Panc1 (cell line): ENCODE measurements around the gene RBMS3. TPM values are rescaled to one million over a fixed set of nuclear protein-coding genes. Genes with fewer than 3 reads are reported as not detected.

Source experiments
- ATAC-seq: fragments of 200-7000 bp; cut with Tn5 transposase; 2 replicates; pipeline ENCODE4 v1.9.1; 2020; ENCODE audit warnings: mild to moderate bottlenecking, moderate library complexity
- BruUV-seq: library from RNA; stranded (reverse); fragments of 400-500 nt; replicated peaks from 2 replicates; lab custom pipeline; 2021; lab: Mats Ljungman, UMichigan
- CTCF ChIA-PET: fragments of 300-600 bp; sonication (Branson Sonifier 250); formaldehyde crosslinking; loops from one replicate; lab custom pipeline; 2022; ENCODE audit warnings: antibody characterized with exemption; lab: Charles Lee
- POLR2A ChIA-PET: fragments of 300-600 bp; sonication (Branson Sonifier 250); formaldehyde crosslinking; loops from one replicate; lab custom pipeline; 2022; ENCODE audit warnings: antibody characterized with exemption; lab: Charles Lee
- DNase-seq: peaks from one replicate; pipeline ENCODE4 v3.0.0-alpha.2; 2010; ENCODE audit warnings: low read depth, low spot score
- H3K27ac ChIP-seq: 2 replicates; pipeline ENCODE4 v1.5.1; 2011; ENCODE audit warnings: mild to moderate bottlenecking, low read length, inconsistent platforms
- H3K27me3 ChIP-seq: fragments of 200-500 bp; sonication (Bioruptor generic); 2 replicates; pipeline ENCODE4 v1.6.0; 2014; ENCODE audit warnings: low read length, inconsistent platforms; ENCODE audit not compliant: control insufficient read depth, insufficient read depth
- H3K36me3 ChIP-seq: fragments of 200-500 bp; sonication (Bioruptor generic); 2 replicates; pipeline ENCODE4 v1.5.1; 2014; ENCODE audit warnings: inconsistent platforms, mild to moderate bottlenecking, low read length, moderate library complexity; ENCODE audit not compliant: control insufficient read depth, insufficient read depth
- H3K4me1 ChIP-seq: 2 replicates; pipeline ENCODE4 v1.5.1; 2011; ENCODE audit warnings: inconsistent platforms, mild to moderate bottlenecking, low read length, moderate library complexity; ENCODE audit not compliant: control insufficient read depth, insufficient read depth
- H3K4me3 ChIP-seq, 2 experiments: 2 replicates each; pipeline ENCODE4 v1.5.1; 2011 to 2012; ENCODE audit warnings: low read depth in 2 of 2, low read length in 2 of 2, mild to moderate bottlenecking in 2 of 2, inconsistent platforms in 1 of 2, moderate library complexity in 1 of 2
- H3K9me3 ChIP-seq: fragments of 200-500 bp; sonication (Bioruptor generic); 2 replicates; pipeline ENCODE4 v1.5.1; 2014; ENCODE audit warnings: low read depth, mild to moderate bottlenecking, inconsistent platforms, low read length, moderate library complexity; ENCODE audit not compliant: control insufficient read depth, insufficient read depth
- POLR2AphosphoS5 ChIP-seq: IDR thresholded peaks from 2 replicates; pipeline ENCODE4 v1.6.1; 2012; ENCODE audit warnings: mild to moderate bottlenecking, low read depth, low read length, moderate library complexity
- SIN3A ChIP-seq: IDR thresholded peaks from 2 replicates; pipeline ENCODE4 v1.6.1; 2012; ENCODE audit warnings: low read depth, mild to moderate bottlenecking, low read length, moderate library complexity, borderline replicate concordance; ENCODE audit not compliant: insufficient read depth
- TCF7L2 ChIP-seq: IDR thresholded peaks from 2 replicates; pipeline ENCODE4 v1.6.1; 2011; ENCODE audit warnings: mild to moderate bottlenecking, low read depth, low read length, inconsistent platforms
- in situ Hi-C: cut with HindIII; loops from 2 replicates; pipeline ENCODE4 v1.10.0; 2016; ENCODE audit warnings: low sequenced_read_pairs, low pct_unique_long_range_greater_than_20kb
- intact Hi-C: fragments of 100-400 bp; cut with micrococcal nuclease; formaldehyde crosslinking; loops from one replicate; pipeline ENCODE4 v1.10.0; 2022; ENCODE audit not compliant: unreplicated experiment
- total RNA-seq: library from RNA; stranded (reverse); gene quantifications from one replicate; pipeline ENCODE4 v1.2.1, GENCODE V29; 2021; ENCODE audit not compliant: unreplicated experiment
- TF ChIP-seq, protein P1 (sequence below), 2 experiments: IDR thresholded peaks; 2 replicates each; pipeline ENCODE4 v1.6.1; 2011 to 2012; ENCODE audit warnings: low read depth in 2 of 2, control low read depth in 1 of 2, low read length in 1 of 2, mild to moderate bottlenecking in 1 of 2, moderate library complexity in 1 of 2; ENCODE audit not compliant: insufficient read depth in 1 of 2
- TF ChIP-seq, protein P2 (sequence below): fragments of 450-650 bp; IDR thresholded peaks from 2 replicates; pipeline ENCODE4 v1.5.1; 2017; ENCODE audit warnings: mild to moderate bottlenecking

The RBMS3 gene
- total RNA-seq, 1 experiment from 2014 or later, result 1.1 TPM

DNA sequence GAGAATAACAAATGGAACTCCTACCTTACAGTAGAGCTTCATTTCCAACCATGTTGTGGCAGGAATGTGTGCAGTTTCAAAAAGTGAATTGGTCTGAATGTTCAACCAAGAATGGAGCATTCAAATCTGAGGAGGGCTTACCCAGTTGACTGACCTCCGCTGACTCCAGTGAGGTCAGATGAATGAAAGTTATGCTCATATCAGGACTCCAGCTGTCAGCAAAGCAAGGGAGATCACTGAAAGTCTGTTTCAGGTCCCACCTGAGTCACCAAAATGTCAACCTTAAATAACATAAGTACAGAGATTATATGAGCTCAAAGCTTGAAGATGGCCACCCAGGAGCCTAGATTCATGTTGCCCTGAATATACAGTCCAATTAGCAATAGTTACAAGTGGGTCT lies 473.5 kb downstream of the RBMS3 start:
- ATAC-seq (no peak), DNase-seq (no peak)
- Histone ChIP-seq H3K9me3 (no peaks in the 10 kb centered on the region), H3K4me3 (no peak overlapping the region), H3K27me3 (no peaks in the 10 kb centered on the region), H3K27ac (no peak overlapping the region), H3K36me3 (no peaks in the 10 kb centered on the region), H3K4me1 (no peaks in the 10 kb centered on the region)
- POLR2A ChIA-PET, result no interaction called here
- no peak for TF ChIP-seq POLR2AphosphoS5
- TF ChIP-seq, protein P1, sequence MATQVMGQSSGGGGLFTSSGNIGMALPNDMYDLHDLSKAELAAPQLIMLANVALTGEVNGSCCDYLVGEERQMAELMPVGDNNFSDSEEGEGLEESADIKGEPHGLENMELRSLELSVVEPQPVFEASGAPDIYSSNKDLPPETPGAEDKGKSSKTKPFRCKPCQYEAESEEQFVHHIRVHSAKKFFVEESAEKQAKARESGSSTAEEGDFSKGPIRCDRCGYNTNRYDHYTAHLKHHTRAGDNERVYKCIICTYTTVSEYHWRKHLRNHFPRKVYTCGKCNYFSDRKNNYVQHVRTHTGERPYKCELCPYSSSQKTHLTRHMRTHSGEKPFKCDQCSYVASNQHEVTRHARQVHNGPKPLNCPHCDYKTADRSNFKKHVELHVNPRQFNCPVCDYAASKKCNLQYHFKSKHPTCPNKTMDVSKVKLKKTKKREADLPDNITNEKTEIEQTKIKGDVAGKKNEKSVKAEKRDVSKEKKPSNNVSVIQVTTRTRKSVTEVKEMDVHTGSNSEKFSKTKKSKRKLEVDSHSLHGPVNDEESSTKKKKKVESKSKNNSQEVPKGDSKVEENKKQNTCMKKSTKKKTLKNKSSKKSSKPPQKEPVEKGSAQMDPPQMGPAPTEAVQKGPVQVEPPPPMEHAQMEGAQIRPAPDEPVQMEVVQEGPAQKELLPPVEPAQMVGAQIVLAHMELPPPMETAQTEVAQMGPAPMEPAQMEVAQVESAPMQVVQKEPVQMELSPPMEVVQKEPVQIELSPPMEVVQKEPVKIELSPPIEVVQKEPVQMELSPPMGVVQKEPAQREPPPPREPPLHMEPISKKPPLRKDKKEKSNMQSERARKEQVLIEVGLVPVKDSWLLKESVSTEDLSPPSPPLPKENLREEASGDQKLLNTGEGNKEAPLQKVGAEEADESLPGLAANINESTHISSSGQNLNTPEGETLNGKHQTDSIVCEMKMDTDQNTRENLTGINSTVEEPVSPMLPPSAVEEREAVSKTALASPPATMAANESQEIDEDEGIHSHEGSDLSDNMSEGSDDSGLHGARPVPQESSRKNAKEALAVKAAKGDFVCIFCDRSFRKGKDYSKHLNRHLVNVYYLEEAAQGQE (IDR thresholded peaks at IDR 0.05; ENCODE audit: insufficient read depth in 1 of 2, low read depth in 2 of 2, low read length in 1 of 2), result no peak
- TF ChIP-seq SIN3A, result no peak
- TF ChIP-seq, protein P2, sequence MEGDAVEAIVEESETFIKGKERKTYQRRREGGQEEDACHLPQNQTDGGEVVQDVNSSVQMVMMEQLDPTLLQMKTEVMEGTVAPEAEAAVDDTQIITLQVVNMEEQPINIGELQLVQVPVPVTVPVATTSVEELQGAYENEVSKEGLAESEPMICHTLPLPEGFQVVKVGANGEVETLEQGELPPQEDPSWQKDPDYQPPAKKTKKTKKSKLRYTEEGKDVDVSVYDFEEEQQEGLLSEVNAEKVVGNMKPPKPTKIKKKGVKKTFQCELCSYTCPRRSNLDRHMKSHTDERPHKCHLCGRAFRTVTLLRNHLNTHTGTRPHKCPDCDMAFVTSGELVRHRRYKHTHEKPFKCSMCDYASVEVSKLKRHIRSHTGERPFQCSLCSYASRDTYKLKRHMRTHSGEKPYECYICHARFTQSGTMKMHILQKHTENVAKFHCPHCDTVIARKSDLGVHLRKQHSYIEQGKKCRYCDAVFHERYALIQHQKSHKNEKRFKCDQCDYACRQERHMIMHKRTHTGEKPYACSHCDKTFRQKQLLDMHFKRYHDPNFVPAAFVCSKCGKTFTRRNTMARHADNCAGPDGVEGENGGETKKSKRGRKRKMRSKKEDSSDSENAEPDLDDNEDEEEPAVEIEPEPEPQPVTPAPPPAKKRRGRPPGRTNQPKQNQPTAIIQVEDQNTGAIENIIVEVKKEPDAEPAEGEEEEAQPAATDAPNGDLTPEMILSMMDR, result no peak
- TF ChIP-seq TCF7L2, result no peak
- in situ Hi-C loops, result no loop called here
- no TSS peak for BruUV-seq
- intact Hi-C loops, result no loop called here
- CTCF ChIA-PET, result no interaction called here

DNA sequence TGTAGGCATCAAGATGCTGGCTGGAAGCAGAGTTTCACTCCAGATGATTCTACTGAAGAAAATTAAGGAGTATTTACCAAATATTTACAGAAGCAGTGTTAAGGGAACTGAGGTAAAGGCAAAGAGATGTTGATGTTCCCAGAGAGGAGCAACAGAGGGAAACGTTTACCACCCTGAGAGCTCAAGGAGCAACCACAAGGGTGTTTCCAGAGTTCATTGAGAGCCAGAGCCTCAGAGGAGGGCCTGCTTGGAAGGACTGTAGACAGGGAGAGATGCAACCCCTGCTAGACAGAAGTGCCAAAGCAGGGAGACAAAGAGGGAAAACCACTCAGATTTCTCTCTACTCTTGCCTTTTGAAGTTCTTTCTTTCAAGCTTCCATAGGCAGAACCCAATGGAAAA lies 474.5 kb downstream of the RBMS3 start:
- BruUV-seq, result no TSS peak
- ATAC-seq (no peak), DNase-seq (no peak)
- Histone ChIP-seq H3K9me3 (no peaks in the 10 kb centered on the region), H3K4me3 (no peak overlapping the region), H3K4me1 (no peaks in the 10 kb centered on the region), H3K36me3 (no peaks in the 10 kb centered on the region), H3K27ac (no peak overlapping the region), H3K27me3 (no peaks in the 10 kb centered on the region)
- ChIA-PET POLR2A (no interaction called here), CTCF (no interaction called here)
- TF ChIP-seq TCF7L2, result no peak
- TF ChIP-seq, protein P1 (IDR thresholded peaks at IDR 0.05; ENCODE audit: insufficient read depth in 1 of 2, low read depth in 2 of 2, low read length in 1 of 2), result no peak
- TF ChIP-seq SIN3A, result no peak
- no peak for TF ChIP-seq POLR2AphosphoS5
- TF ChIP-seq, protein P2, result no peak
- intact Hi-C loops, result no loop called here
- in situ Hi-C loops, result no loop called here
